K562 (cell line): ENCODE results near the gene FKBP1B. TPM values are rescaled to one million over a fixed set of nuclear protein-coding genes. Genes with fewer than 3 reads are reported as not detected.

Experiments
- DPF2 ChIP-seq: fragments of 450-650 bp; IDR thresholded peaks from 2 replicates; pipeline ENCODE4 v1.6.1; 2016
- ELF1 ChIP-seq: fragments of 200-800 bp; sonication (Bioruptor generic); IDR thresholded peaks from 2 replicates; pipeline ENCODE4 v1.6.1; 2016; ENCODE audit warnings: missing genetic modification characterization, missing compliant biosample characterization
- ESRRB ChIP-seq: fragments of 250-450 bp; sonication (Bioruptor Pico); IDR thresholded peaks from 2 replicates; pipeline ENCODE4 v1.5.0; 2020; ENCODE audit warnings: mild to moderate bottlenecking, moderate library complexity, borderline replicate concordance
- FOXK1 ChIP-seq: sonication (generic); formaldehyde crosslinking; IDR thresholded peaks from 2 replicates; pipeline ENCODE4 v1.8.0; 2022; ENCODE audit warnings: missing genetic modification reagents, mild to moderate bottlenecking, borderline replicate concordance
- HNRNPL ChIP-seq: fragments of 200-400 bp; formaldehyde crosslinking; IDR thresholded peaks from 2 replicates; pipeline ENCODE4 v1.6.1; 2017; ENCODE audit warnings: low read depth, mild to moderate bottlenecking, low read length
- HSF4 ChIP-seq: fragments of 250-450 bp; sonication (Bioruptor Pico); IDR thresholded peaks from 2 replicates; pipeline ENCODE4 v2.1.2; 2022; ENCODE audit warnings: mild to moderate bottlenecking, moderate library complexity, borderline replicate concordance
- MCM3 ChIP-seq: fragments of 450-650 bp; IDR thresholded peaks from 2 replicates; pipeline ENCODE4 v1.6.1; 2016
- MCM7 ChIP-seq, 2 experiments: fragments of 450-650 bp; IDR thresholded peaks; 2 replicates each; pipeline ENCODE4 v1.6.1; 2016 to 2018
- MTA3 ChIP-seq: fragments of 450-650 bp; formaldehyde crosslinking; IDR thresholded peaks from 2 replicates; pipeline ENCODE4 v1.6.1; 2017; ENCODE audit warnings: mild to moderate bottlenecking, borderline replicate concordance
- PHF8 ChIP-seq: fragments of 200-600 bp; sonication (generic); IDR thresholded peaks from 2 replicates; pipeline ENCODE4 v1.6.1; 2012; ENCODE audit warnings: mixed run types, mild to moderate bottlenecking, inconsistent platforms, low read length, moderate library complexity, borderline replicate concordance
- RFX1 ChIP-seq: fragments of 450-650 bp; IDR thresholded peaks from 2 replicates; pipeline ENCODE4 v1.6.1; 2016; ENCODE audit warnings: mild to moderate bottlenecking, moderate library complexity
- SAFB ChIP-seq: fragments of 200-400 bp; formaldehyde crosslinking; IDR thresholded peaks from 2 replicates; pipeline ENCODE4 v1.6.1; 2017; ENCODE audit warnings: low read depth, low read length, borderline replicate concordance
- SETDB1 ChIP-seq: IDR thresholded peaks from one replicate; pipeline ENCODE4 v1.6.1; 2012; ENCODE audit warnings: low read length, control low read depth, inconsistent platforms
- SMAD2 ChIP-seq: fragments of 150-350 bp; IDR thresholded peaks from 2 replicates; pipeline ENCODE4 v1.6.1; 2014; ENCODE audit warnings: low read depth, mild to moderate bottlenecking, low read length
- SNRNP70 ChIP-seq: fragments of 200-400 bp; formaldehyde crosslinking; optimal IDR thresholded peaks from 2 replicates; pipeline ENCODE3; 2017; ENCODE audit warnings: low read depth, low read length
- TAF7 ChIP-seq: fragments of 450-650 bp; IDR thresholded peaks from 2 replicates; pipeline ENCODE4 v1.6.1; 2016; ENCODE audit warnings: missing genetic modification characterization, missing compliant biosample characterization
- TCFL5 ChIP-seq: fragments of 250-450 bp; sonication (Bioruptor Pico); conservative IDR thresholded peaks from 2 replicates; pipeline ENCODE4 v1.6.1; 2021; ENCODE audit warnings: mild to moderate bottlenecking, moderate library complexity, matching md5 sums
- YBX1 ChIP-seq: fragments of 450-650 bp; IDR thresholded peaks from 2 replicates; pipeline ENCODE4 v1.7.1; 2016; ENCODE audit warnings: mild to moderate bottlenecking
- ZNF23 ChIP-seq: fragments of 250-450 bp; sonication (Bioruptor Pico); IDR thresholded peaks from 2 replicates; pipeline ENCODE4 v1.4.0; 2020; ENCODE audit warnings: mild to moderate bottlenecking
- ZNF239 ChIP-seq: fragments of 250-450 bp; sonication (Bioruptor Pico); IDR thresholded peaks from 2 replicates; pipeline ENCODE4 v1.4.0; 2020; ENCODE audit warnings: mild to moderate bottlenecking
- ZNF707 ChIP-seq: fragments of 250-450 bp; sonication (Bioruptor Pico); conservative IDR thresholded peaks from 2 replicates; pipeline ENCODE4 v1.8.0; 2022; ENCODE audit warnings: inconsistent platforms, mild to moderate bottlenecking, moderate library complexity
- ZNF830 ChIP-seq: fragments of 250-450 bp; sonication (Bioruptor Pico); IDR thresholded peaks from 2 replicates; pipeline ENCODE4 v1.5.0; 2021; ENCODE audit warnings: mild to moderate bottlenecking
- polyA plus RNA-seq, 8 experiments: library from polyadenylated mRNA; depleted of rRNA in 4 of 8; stranded (reverse) in 5 of 8; unstranded in 3 of 8; fragments of >200 nt; fragmentation: Nextera tagmentation in 2 of 8; fragmentation: Illumina TruSeq in 1 of 8; extraction: Ambion mirVana in 2 of 8; extraction: Trizol in 1 of 8; gene quantifications; 2 replicates each; pipeline versions ENCODE4 v1.2.1 to v1.2.3, GENCODE V29; 2011 to 2014; ENCODE audit warnings: inconsistent platforms in 1 of 8, missing spikeins in 1 of 8
- total RNA-seq, 7 experiments: library from RNA; depleted of rRNA in 6 of 7; stranded (reverse); fragments of >200 nt in 6 of 7; fragmentation: Illumina TruSeq in 2 of 7; extraction: Trizol in 2 of 7; gene quantifications; 2 replicates each; pipeline versions ENCODE4 v1.2.1 to v1.2.3, GENCODE V29; 2011 to 2021; ENCODE audit warnings: low replicate concordance in 1 of 7
- TF ChIP-seq, protein P1 (sequence below): fragments of 450-650 bp; IDR thresholded peaks from 2 replicates; pipeline ENCODE4 v1.6.1; 2018; ENCODE audit not compliant: partially characterized antibody
- TF ChIP-seq, protein P2 (sequence below): sonication (generic); formaldehyde crosslinking; IDR thresholded peaks from 2 replicates; pipeline ENCODE4 v1.8.1; 2023; ENCODE audit warnings: mild to moderate bottlenecking, missing genetic modification reagents

FKBP1B gene
- total and polyA plus RNA-seq, 9 of the 15 experiments (the other 6 are each of a cell fraction or from before 2014, with no cell fraction given) = 0.58 to 9.4 (median 1.6) TPM

DNA sequence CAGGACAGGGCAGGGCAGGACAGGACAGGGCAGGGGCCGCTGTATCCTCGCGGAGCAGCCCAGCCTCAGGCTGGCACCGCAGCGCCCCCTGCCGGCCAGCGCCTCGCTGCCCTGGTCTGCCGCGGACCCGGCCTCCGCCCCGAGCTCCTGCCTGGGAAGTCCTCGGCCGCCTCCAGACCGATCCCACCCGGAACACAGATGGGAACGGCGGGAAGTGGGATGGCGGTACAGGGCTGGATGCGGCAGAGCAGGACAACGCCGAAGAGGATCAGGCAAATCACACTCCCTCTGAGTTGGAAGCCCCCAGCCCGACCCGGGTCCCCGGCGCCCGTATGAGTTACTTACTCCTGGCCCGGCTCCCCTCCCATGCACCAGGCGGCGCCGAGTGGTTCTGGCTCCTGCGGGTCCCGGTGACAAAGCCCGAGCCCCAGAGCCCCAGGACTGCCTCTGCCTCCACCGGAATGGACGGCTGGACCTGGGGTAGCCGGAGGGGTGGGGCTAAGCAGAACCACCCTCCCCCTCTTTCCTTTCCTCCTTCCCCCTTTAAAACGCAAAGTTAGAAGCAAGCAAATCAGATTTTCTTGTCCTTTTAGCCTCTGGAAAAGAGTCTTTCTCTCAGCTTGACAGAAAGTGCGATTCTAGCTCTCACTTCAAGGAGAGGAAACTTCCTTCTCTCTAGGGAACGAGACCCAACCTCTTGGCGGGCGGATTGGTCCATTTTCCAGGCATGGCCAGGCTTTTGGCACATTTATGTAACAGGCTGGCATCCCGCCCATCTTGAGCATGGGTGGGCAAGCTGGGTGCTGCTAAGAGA is 35.1 kb downstream of the FKBP1B start, which contains the start of gene TP53I3 (continued):
- TF ChIP-seq, protein P1, sequence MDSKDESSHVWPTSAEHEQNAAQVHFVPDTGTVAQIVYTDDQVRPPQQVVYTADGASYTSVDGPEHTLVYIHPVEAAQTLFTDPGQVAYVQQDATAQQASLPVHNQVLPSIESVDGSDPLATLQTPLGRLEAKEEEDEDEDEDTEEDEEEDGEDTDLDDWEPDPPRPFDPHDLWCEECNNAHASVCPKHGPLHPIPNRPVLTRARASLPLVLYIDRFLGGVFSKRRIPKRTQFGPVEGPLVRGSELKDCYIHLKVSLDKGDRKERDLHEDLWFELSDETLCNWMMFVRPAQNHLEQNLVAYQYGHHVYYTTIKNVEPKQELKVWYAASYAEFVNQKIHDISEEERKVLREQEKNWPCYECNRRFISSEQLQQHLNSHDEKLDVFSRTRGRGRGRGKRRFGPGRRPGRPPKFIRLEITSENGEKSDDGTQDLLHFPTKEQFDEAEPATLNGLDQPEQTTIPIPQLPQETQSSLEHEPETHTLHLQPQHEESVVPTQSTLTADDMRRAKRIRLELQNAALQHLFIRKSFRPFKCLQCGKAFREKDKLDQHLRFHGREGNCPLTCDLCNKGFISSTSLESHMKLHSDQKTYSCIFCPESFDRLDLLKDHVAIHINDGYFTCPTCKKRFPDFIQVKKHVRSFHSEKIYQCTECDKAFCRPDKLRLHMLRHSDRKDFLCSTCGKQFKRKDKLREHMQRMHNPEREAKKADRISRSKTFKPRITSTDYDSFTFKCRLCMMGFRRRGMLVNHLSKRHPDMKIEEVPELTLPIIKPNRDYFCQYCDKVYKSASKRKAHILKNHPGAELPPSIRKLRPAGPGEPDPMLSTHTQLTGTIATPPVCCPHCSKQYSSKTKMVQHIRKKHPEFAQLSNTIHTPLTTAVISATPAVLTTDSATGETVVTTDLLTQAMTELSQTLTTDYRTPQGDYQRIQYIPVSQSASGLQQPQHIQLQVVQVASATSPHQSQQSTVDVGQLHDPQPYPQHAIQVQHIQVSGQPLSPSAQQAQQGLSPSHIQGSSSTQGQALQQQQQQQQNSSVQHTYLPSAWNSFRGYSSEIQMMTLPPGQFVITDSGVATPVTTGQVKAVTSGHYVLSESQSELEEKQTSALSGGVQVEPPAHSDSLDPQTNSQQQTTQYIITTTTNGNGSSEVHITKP = peak; percentile 96
- TF ChIP-seq ZNF830 (CRISPR knock-in tag) (0 out of 2 replicates have a peak, but pooled peaks have one; percentile 42), MTA3 (peak; percentile 89), SETDB1 (no peak), ZNF23 (CRISPR knock-in tag) (no peak), RFX1 (no peak), PHF8 (peak; percentile 53; the same call in 1 of the 2 replicates), ZNF707 (CRISPR knock-in tag) (no peak), ELF1 (peak; percentile 34; the same call in 1 of the 2 replicates), DPF2 (peak; percentile 38; the same call in 1 of the 2 replicates), HNRNPL (peak; percentile 97), TAF7 (tag) (0 out of 2 replicates have a peak, but pooled peaks have one; percentile 42), HSF4 (no peak), SMAD2 (no peak), SAFB (peak; percentile 15; the same call in 1 of the 2 replicates), TCFL5 (CRISPR knock-in tag) (no peak), YBX1 (no peak), SNRNP70 (no peak), MCM3 (no peak), ESRRB (CRISPR knock-in tag) (no peak), FOXK1 (no peak), ZNF239 (CRISPR knock-in tag) (no peak), MCM7 (IDR thresholded peaks at IDR 0.05) (no peak)
- TF ChIP-seq, protein P2, sequence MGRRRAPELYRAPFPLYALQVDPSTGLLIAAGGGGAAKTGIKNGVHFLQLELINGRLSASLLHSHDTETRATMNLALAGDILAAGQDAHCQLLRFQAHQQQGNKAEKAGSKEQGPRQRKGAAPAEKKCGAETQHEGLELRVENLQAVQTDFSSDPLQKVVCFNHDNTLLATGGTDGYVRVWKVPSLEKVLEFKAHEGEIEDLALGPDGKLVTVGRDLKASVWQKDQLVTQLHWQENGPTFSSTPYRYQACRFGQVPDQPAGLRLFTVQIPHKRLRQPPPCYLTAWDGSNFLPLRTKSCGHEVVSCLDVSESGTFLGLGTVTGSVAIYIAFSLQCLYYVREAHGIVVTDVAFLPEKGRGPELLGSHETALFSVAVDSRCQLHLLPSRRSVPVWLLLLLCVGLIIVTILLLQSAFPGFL (CRISPR knock-in tag) = 0 out of 2 replicates have a peak, but pooled peaks have one; percentile 24
